HEK293T (cell line): ENCODE data around the gene CD300E.

ENCODE experiments used
- CTCF ChIA-PET: fragments of 350-600 bp; formaldehyde crosslinking; extraction: SDS; loops from one replicate; lab custom pipeline; 2021; ENCODE audit warnings: antibody characterized with exemption, inconsistent platforms; lab: Yijun Ruan, JAX
- POLR2A ChIA-PET: fragments of 350-600 bp; formaldehyde crosslinking; extraction: SDS; loops from one replicate; lab custom pipeline; 2020; ENCODE audit warnings: antibody characterized with exemption, inconsistent platforms; lab: Yijun Ruan, JAX
- DNase-seq: peaks from one replicate; pipeline ENCODE4 v3.0.0; 2012; ENCODE audit warnings: mixed read lengths; ENCODE audit errors: extremely low spot score
- ARNT ChIP-seq: fragments of 450-650 bp; IDR thresholded peaks from 2 replicates; pipeline ENCODE4 v1.6.1; 2017; ENCODE audit warnings: mild to moderate bottlenecking
- BHLHE40 ChIP-seq: fragments of 450-650 bp; IDR thresholded peaks from 2 replicates; pipeline ENCODE4 v1.6.1; 2016; ENCODE audit warnings: mild to moderate bottlenecking, moderate library complexity, borderline replicate concordance
- CTBP1 ChIP-seq: fragments of 450-650 bp; IDR thresholded peaks from 2 replicates; pipeline ENCODE4 v1.6.1; 2016; ENCODE audit warnings: borderline replicate concordance
- ELF4 ChIP-seq: fragments of 450-650 bp; IDR thresholded peaks from 2 replicates; pipeline ENCODE4 v1.6.1; 2017; ENCODE audit warnings: antibody characterized with exemption
- FOXA1 ChIP-seq: fragments of 450-650 bp; IDR thresholded peaks from 2 replicates; pipeline ENCODE4 v1.6.1; 2016; ENCODE audit warnings: mild to moderate bottlenecking
- FOXK2 ChIP-seq: fragments of 450-650 bp; IDR thresholded peaks from 2 replicates; pipeline ENCODE4 v1.6.1; 2016; ENCODE audit warnings: mild to moderate bottlenecking
- FOXM1 ChIP-seq: fragments of 450-650 bp; IDR thresholded peaks from 2 replicates; pipeline ENCODE4 v1.6.1; 2017; ENCODE audit warnings: mild to moderate bottlenecking, borderline replicate concordance
- HDGF ChIP-seq: fragments of 450-650 bp; IDR thresholded peaks from 2 replicates; pipeline ENCODE4 v1.6.1; 2017; ENCODE audit warnings: antibody characterized with exemption, borderline replicate concordance
- L3MBTL2 ChIP-seq: fragments of 450-650 bp; conservative IDR thresholded peaks from 2 replicates; pipeline ENCODE4 v1.6.1; 2016; ENCODE audit warnings: mild to moderate bottlenecking
- LEF1 ChIP-seq: fragments of 450-650 bp; IDR thresholded peaks from 2 replicates; pipeline ENCODE4 v1.6.1; 2017; ENCODE audit warnings: mild to moderate bottlenecking, borderline replicate concordance
- NFRKB ChIP-seq: fragments of 450-650 bp; IDR thresholded peaks from 2 replicates; pipeline ENCODE4 v1.6.1; 2016; ENCODE audit warnings: mild to moderate bottlenecking, moderate library complexity
- PKNOX1 ChIP-seq: fragments of 450-650 bp; IDR thresholded peaks from 2 replicates; pipeline ENCODE4 v1.6.1; 2016
- SP1 ChIP-seq: fragments of 450-650 bp; IDR thresholded peaks from 2 replicates; pipeline ENCODE4 v1.6.1; 2017
- SUZ12 ChIP-seq: fragments of 450-650 bp; IDR thresholded peaks from 2 replicates; pipeline ENCODE4 v1.6.1; 2016; ENCODE audit warnings: mild to moderate bottlenecking
- TARDBP ChIP-seq: fragments of 450-650 bp; IDR thresholded peaks from 2 replicates; pipeline ENCODE4 v1.6.1; 2016
- ZNF384 ChIP-seq: fragments of 450-650 bp; IDR thresholded peaks from 2 replicates; pipeline ENCODE4 v1.6.1; 2016

CD300E gene

GRCh38 chr17:74645010-74645409 lies 21.5 kb upstream of the CD300E start:
- DNase-seq, result no peak
- TF ChIP-seq ZNF384 (no peak), ELF4 (no peak), CTBP1 (no peak), FOXA1 (no peak), TARDBP (no peak), L3MBTL2 (no peak), SUZ12 (no peak), FOXM1 (no peak), HDGF (no peak), PKNOX1 (no peak), SP1 (no peak)
- CTCF ChIA-PET, result no interaction called here
- POLR2A ChIA-PET, result no interaction called here

GRCh38 chr17:74644419-74644818 lies 20.9 kb upstream of the CD300E start:
- ChIA-PET CTCF (interaction anchor here (0.6 to 1.5 kb wide), 2 partner anchors 25 to 33 kb away, joined by 3 to 4 read pairs; no protein-coding TSS in a partner anchor), POLR2A (no interaction called here)
- TF ChIP-seq HDGF (no peak), L3MBTL2 (no peak), ZNF384 (no peak), SP1 (no peak), ARNT (no peak), ELF4 (no peak)
- no peak for DNase-seq

GRCh38 chr17:74643826-74644225 lies 20.3 kb upstream of the CD300E start:
- TF ChIP-seq SUZ12 (no peak), NFRKB (no peak), ELF4 (no peak), PKNOX1 (no peak)
- CTCF ChIA-PET, result interaction anchor here (1.5 kb wide), 1 partner anchor 25 kb away, joined by 3 read pairs; no protein-coding TSS in a partner anchor
- DNase-seq, result no peak
- POLR2A ChIA-PET, result no interaction called here

GRCh38 chr17:74642995-74643394 lies 19.5 kb upstream of the CD300E start:
- DNase-seq, result no peak
- no peak for TF ChIP-seq L3MBTL2
- ChIA-PET CTCF (interaction anchor here (1.5 kb wide), 1 partner anchor 24 kb away, joined by 3 read pairs; no protein-coding TSS in a partner anchor), POLR2A (no interaction called here)

- DNase-seq, result no peak
- ChIA-PET POLR2A (no interaction called here), CTCF (no interaction called here)
- TF ChIP-seq BHLHE40 (no peak), FOXK2 (no peak), SP1 (no peak)
Observed at GRCh38 chr17:74642556-74642955, 19.0 kb upstream of the CD300E start.

- TF ChIP-seq NFRKB, result no peak
- no peak for TF ChIP-seq TARDBP
- DNase-seq, result no peak
- ChIA-PET CTCF (no interaction called here), POLR2A (no interaction called here)
Observed at GRCh38 chr17:74641958-74642298, 18.4 kb upstream of the CD300E start.

GRCh38 chr17:74641224-74641957 lies 17.9 kb upstream of the CD300E start:
- POLR2A ChIA-PET, result no interaction called here
- TF ChIP-seq CTBP1 (no peak), LEF1 (no peak), FOXA1 (no peak), ZNF384 (no peak), HDGF (no peak), PKNOX1 (no peak), BHLHE40 (no peak), ELF4 (no peak), SP1 (no peak), NFRKB (no peak), ARNT (no peak), FOXK2 (no peak), SUZ12 (no peak), L3MBTL2 (no peak)
- DNase-seq, result no peak
- CTCF ChIA-PET, result no interaction called here

- ChIA-PET POLR2A (no interaction called here), CTCF (interaction anchor here (0.9 kb wide), 1 partner anchor 17 kb away, joined by 3 read pairs; no protein-coding TSS in a partner anchor)
- TF ChIP-seq ELF4 (no peak), PKNOX1 (no peak), ARNT (no peak), FOXA1 (no peak), TARDBP (no peak), HDGF (no peak), FOXK2 (no peak), FOXM1 (no peak), SUZ12 (no peak), LEF1 (no peak)
- DNase-seq, result no peak
Observed at GRCh38 chr17:74639704-74640151, 16.2 kb upstream of the CD300E start.
